SK-N-SH (cell line): ENCODE measurements around the gene OR9A2. TPM values are rescaled to one million over a fixed set of nuclear protein-coding genes. Genes with fewer than 3 reads are reported as not detected.

Experiments used
- CTCF ChIA-PET: fragments of 300-600, 350-600 bp; formaldehyde crosslinking; extraction: SDS; loops from one replicate; lab custom pipeline; 2021; lab: Yijun Ruan, JAX
- POLR2A ChIA-PET: fragments of 350-600 bp; sonication (Branson Sonifier 250); formaldehyde crosslinking; extraction: SDS; loops from one replicate; lab custom pipeline; 2020; ENCODE audit warnings: antibody characterized with exemption, inconsistent platforms; lab: Yijun Ruan, JAX
- DNase-seq: peaks from one replicate; pipeline ENCODE4 v3.0.0; 2012
- H2AFZ ChIP-seq: fragments of 200-600 bp; sonication (generic); 2 replicates; pipeline ENCODE4 v1.8.1; 2016; ENCODE audit warnings: antibody characterized with exemption, mild to moderate bottlenecking, low read depth
- H3F3A ChIP-seq: fragments of 200-600 bp; sonication (generic); replicated peaks from 2 replicates; pipeline ENCODE3; 2016; ENCODE audit warnings: antibody characterized with exemption, mild to moderate bottlenecking; ENCODE audit not compliant: insufficient read depth
- H3K27ac ChIP-seq, 2 experiments: fragments of 200-500 bp in 1 of 2; fragments of 200-600 bp in 1 of 2; sonication (Bioruptor generic) in 1 of 2; sonication (generic), shearing (Covaris generic) in 1 of 2; 2 replicates each; pipeline versions ENCODE4 v1.5.1 to v1.6.1; 2014 to 2016; ENCODE audit warnings: low read depth in 2 of 2, inconsistent platforms in 1 of 2, low read length in 1 of 2, mild to moderate bottlenecking in 1 of 2, mixed read lengths in 1 of 2
- H3K27me3 ChIP-seq: fragments of 200-600 bp; sonication (generic), shearing (Covaris generic); 2 replicates; pipeline ENCODE4 v1.6.1; 2016; ENCODE audit warnings: mixed run types; ENCODE audit not compliant: insufficient read depth
- H3K36me3 ChIP-seq, 2 experiments: fragments of 200-500 bp in 1 of 2; fragments of 200-600 bp in 1 of 2; sonication (Bioruptor generic) in 1 of 2; sonication (generic) in 1 of 2; replicated peaks in 1 of 2; 2 replicates each; pipeline versions ENCODE3 to v1.5.1; 2014 to 2016; ENCODE audit warnings: low read length in 1 of 2, mild to moderate bottlenecking in 1 of 2; ENCODE audit not compliant: insufficient read depth in 2 of 2, control insufficient read depth in 1 of 2
- H3K4me1 ChIP-seq, 2 experiments: fragments of 200-500 bp in 1 of 2; fragments of 200-600 bp in 1 of 2; sonication (Bioruptor generic) in 1 of 2; sonication (generic), shearing (Covaris generic) in 1 of 2; 2 replicates each; pipeline versions ENCODE4 v1.5.1 to v1.6.1; 2014 to 2016; ENCODE audit warnings: low read depth in 1 of 2, low read length in 1 of 2, mixed run types in 1 of 2; ENCODE audit not compliant: insufficient read depth in 2 of 2, control insufficient read depth in 1 of 2
- H3K4me2 ChIP-seq: fragments of 200-600 bp; sonication (generic), shearing (Covaris generic); 2 replicates; pipeline ENCODE4 v1.6.1; 2017; ENCODE audit warnings: mixed run types
- H3K4me3 ChIP-seq, 2 experiments: fragments of 200-500 bp in 1 of 2; fragments of 200-600 bp in 1 of 2; sonication (Bioruptor generic) in 1 of 2; sonication (generic), shearing (Covaris generic) in 1 of 2; 2 replicates each; pipeline versions ENCODE4 v1.5.1 to v1.8.1; 2014 to 2016; ENCODE audit warnings: low read depth in 2 of 2, inconsistent platforms in 1 of 2, low read length in 1 of 2, mild to moderate bottlenecking in 1 of 2, mixed read lengths in 1 of 2, moderate library complexity in 1 of 2
- H3K79me2 ChIP-seq: fragments of 200-600 bp; sonication (generic); 2 replicates; pipeline ENCODE4 v1.8.1; 2017; ENCODE audit warnings: mild to moderate bottlenecking; ENCODE audit not compliant: insufficient read depth
- H3K9ac ChIP-seq: fragments of 200-600 bp; sonication (generic); 2 replicates; pipeline ENCODE4 v1.6.1; 2017; ENCODE audit warnings: mixed run types
- H3K9me2 ChIP-seq: fragments of 200-600 bp; sonication (generic); 2 replicates; pipeline ENCODE4 v1.6.1; 2017; ENCODE audit warnings: mixed run types
- H3K9me3 ChIP-seq: fragments of 200-600 bp; sonication (generic); 2 replicates; pipeline ENCODE4 v1.6.1; 2017; ENCODE audit warnings: mixed run types, mild to moderate bottlenecking, moderate library complexity
- H4K20me1 ChIP-seq: fragments of 200-600 bp; sonication (generic); 2 replicates; pipeline ENCODE4 v1.6.1; 2017; ENCODE audit warnings: mild to moderate bottlenecking, mixed run types; ENCODE audit not compliant: insufficient read depth
- ELF1 ChIP-seq: IDR thresholded peaks from 2 replicates; pipeline ENCODE4 v1.4.0; 2012
- IRF3 ChIP-seq: fragments of 150-350 bp; IDR thresholded peaks from 2 replicates; pipeline ENCODE4 v1.6.1; 2016; ENCODE audit warnings: mild to moderate bottlenecking, low read depth, low read length
- MAX ChIP-seq: IDR thresholded peaks from 2 replicates; pipeline ENCODE4 v1.4.0; 2012; ENCODE audit warnings: low read depth
- NFIC ChIP-seq: IDR thresholded peaks from 2 replicates; pipeline ENCODE4 v1.4.0; 2012; ENCODE audit warnings: borderline replicate concordance
- RCOR1 ChIP-seq: fragments of 150-350 bp; IDR thresholded peaks from 2 replicates; pipeline ENCODE4 v1.6.1; 2017; ENCODE audit warnings: antibody characterized with exemption, low read length
- SMC3 ChIP-seq: IDR thresholded peaks from 2 replicates; pipeline ENCODE4 v1.6.1; 2012; ENCODE audit warnings: low read depth, low read length, improper control_type of control experiment
- TCF12 ChIP-seq: IDR thresholded peaks from 2 replicates; pipeline ENCODE4 v1.4.0; 2012
- USF2 ChIP-seq: fragments of 150-350 bp; IDR thresholded peaks from 2 replicates; pipeline ENCODE4 v1.6.1; 2017; ENCODE audit warnings: antibody characterized with exemption, low read length, low read depth, borderline replicate concordance
- YY1 ChIP-seq: IDR thresholded peaks from 2 replicates; pipeline ENCODE4 v1.4.0; 2012; ENCODE audit warnings: low read depth, mild to moderate bottlenecking
- ZBTB33 ChIP-seq: IDR thresholded peaks from 2 replicates; pipeline ENCODE4 v1.4.0; 2012; ENCODE audit warnings: low read depth, borderline replicate concordance
- WGBS: methylation state at CpG from one replicate; pipeline ENCODE4 v1.1.6; 2017; ENCODE audit warnings: low lambda C conversion rate; 5-methylcytosine and 5-hydroxymethylcytosine counted together
- polyA plus RNA-seq, 3 experiments: library from polyadenylated mRNA; depleted of rRNA; stranded (reverse); fragments of >200 nt; gene quantifications; 2 replicates each; pipeline ENCODE4 v1.2.3, GENCODE V29; 2012

The OR9A2 gene
- polyA plus RNA-seq, 1 of the 3 experiments (the other 2 are of a cell fraction): not detected

GRCh38 chr7:143042790-143043271 lies 15.9 kb upstream of the OR9A2 start:
- Histone ChIP-seq H3K9me2 (no peaks in the 10 kb centered on the region), H3K4me1 (0 out of 4 replicates have a peak, but pooled peaks cover 0 to 5% of the 10 kb centered on the region in 2 experiments), H3K9me3 (no peaks in the 10 kb centered on the region), H3K4me2 (no peak overlapping the region), H4K20me1 (no peaks in the 10 kb centered on the region), H2AFZ (0 out of 2 replicates have a peak overlapping the region, but pooled peaks have one; percentile 23), H3K36me3 (no peaks in the 10 kb centered on the region), H3K4me3 (no peak overlapping the region), H3F3A (no peaks in the 10 kb centered on the region), H3K9ac (no peak overlapping the region), H3K27me3 (no peaks in the 10 kb centered on the region), H3K79me2 (no peaks in the 10 kb centered on the region), H3K27ac (peak overlapping the region in 1 of 2 experiments; percentile 53; a peak in 2 of 4 replicates)
- no peak for TF ChIP-seq IRF3
- TF ChIP-seq SMC3: no peak
- TF ChIP-seq USF2: no peak
- TF ChIP-seq ELF1: no peak
- TF ChIP-seq NFIC: no peak
- TF ChIP-seq RCOR1: no peak
- TF ChIP-seq ZBTB33: no peak
- TF ChIP-seq MAX: no peak
- TF ChIP-seq TCF12: no peak
- ChIA-PET CTCF (interaction anchor here (1.8 to 2.1 kb wide), 2 partner anchors 35 to 39 kb away, joined by 7 to 8 read pairs; no protein-coding TSS in a partner anchor), POLR2A (no interaction called here)
- whole genome bisulfite sequencing: 41% methylated on average over 6 of the region's 6 CpGs
- DNase-seq: no peak

- Histone ChIP-seq H2AFZ (0 out of 2 replicates have a peak overlapping the region, but pooled peaks have one; percentile 23), H3K79me2 (no peaks in the 10 kb centered on the region), H3K9me2 (no peaks in the 10 kb centered on the region), H3K4me3 (no peak overlapping the region)
- ChIA-PET POLR2A (no interaction called here), CTCF (interaction anchor here (1.6 to 2.1 kb wide), 3 partner anchors 10 to 39 kb away, joined by 4 to 8 read pairs (median 7); partner anchors contain the start of gene OR6V1)
- DNase-seq: no peak
- no peak for TF ChIP-seq ELF1
- no peak for TF ChIP-seq SMC3
- TF ChIP-seq YY1: no peak
- TF ChIP-seq, all 33 proteins: peak for 0
- Histone ChIP-seq H3K9me3 (no peaks in the 10 kb centered on the region), H4K20me1 (no peaks in the 10 kb centered on the region), H3K4me2 (no peak overlapping the region), H3K36me3 (no peaks in the 10 kb centered on the region), H3K27me3 (no peaks in the 10 kb centered on the region), H3F3A (no peaks in the 10 kb centered on the region), H3K4me1 (0 out of 4 replicates have a peak, but pooled peaks cover 0 to 5% of the 10 kb centered on the region in 2 experiments), H3K9ac (no peak overlapping the region), H3K27ac (peak overlapping the region in 1 of 2 experiments; percentile 53; a peak in 2 of 4 replicates)
- WGBS: 4% methylated on average over 3 of the region's 3 CpGs
Observed at GRCh38 chr7:143042159-143042789, 15.3 kb upstream of the OR9A2 start.
